Muscle layer of colon (tissue), 2 donors: ENCODE data around the gene CAPRIN2.

Source experiments
- H3K27ac ChIP-seq: one replicate; pipeline ENCODE4 v1.7.0; 2013; ENCODE audit warnings: low read depth, mild to moderate bottlenecking, low read length, moderate library complexity
- H3K27me3 ChIP-seq, 2 donors: one replicate each; pipeline ENCODE4 v1.7.0; 2013; ENCODE audit warnings: low read length in 2 of 2, mild to moderate bottlenecking in 2 of 2; ENCODE audit not compliant: insufficient read depth in 2 of 2, control insufficient read depth in 1 of 2
- H3K36me3 ChIP-seq: one replicate; pipeline ENCODE4 v1.7.0; 2013; ENCODE audit warnings: mild to moderate bottlenecking, low read length; ENCODE audit not compliant: insufficient read depth
- H3K4me1 ChIP-seq: one replicate; pipeline ENCODE4 v1.7.0; 2013; ENCODE audit warnings: mild to moderate bottlenecking, low read length; ENCODE audit not compliant: insufficient read depth
- H3K4me3 ChIP-seq, 2 donors: one replicate each; pipeline ENCODE4 v1.7.0; 2013; ENCODE audit warnings: low read length in 2 of 2, low read depth in 1 of 2, mild to moderate bottlenecking in 1 of 2, moderate library complexity in 1 of 2
- H3K9ac ChIP-seq: one replicate; pipeline ENCODE4 v1.7.0; 2013; ENCODE audit warnings: low read length
- H3K9me3 ChIP-seq: one replicate; pipeline ENCODE4 v1.7.0; 2013; ENCODE audit warnings: mild to moderate bottlenecking, low read length
- donor health status: abdominal sarcoma.
- donor health status: Adenocarcinoma of cecum.

The CAPRIN2 gene

GRCh38 chr12:30754750-30755394 lies at the start of gene CAPRIN2:
CAPRIN2 (minus strand) TSS chr12:30754951; CDS start chr12:30753520, 1,431 bp downstream.
- H3K27ac ChIP-seq = peak within 1 kb of the TSS; percentile 90
- H3K27me3 ChIP-seq = no peaks in the 10 kb centered on the region
- H3K9ac ChIP-seq = peak within 1 kb of the TSS; percentile 93
- H3K4me3 ChIP-seq = peak within 1 kb of the TSS; percentile 67 to 86
- H3K4me1 ChIP-seq = peaks cover 14% of the 10 kb centered on the region
- H3K36me3 ChIP-seq = no peaks in the 10 kb centered on the region
- no peaks in the 10 kb centered on the region for H3K9me3 ChIP-seq

- H3K27ac ChIP-seq = no peak overlapping the region
- H3K9me3 ChIP-seq = no peaks in the 10 kb centered on the region
- H3K4me1 ChIP-seq = peaks cover 4% of the 10 kb centered on the region
- peaks cover 7 to 11% of the 10 kb centered on the region in 2 donors for H3K27me3 ChIP-seq
- H3K4me3 ChIP-seq = no peak overlapping the region
- no peak overlapping the region for H3K9ac ChIP-seq
- H3K36me3 ChIP-seq = no peaks in the 10 kb centered on the region
Measured at GRCh38 chr12:30797689-30798088, 42.9 kb upstream of the CAPRIN2 start.

- Histone ChIP-seq H3K27me3 (peaks cover 7 to 11% of the 10 kb centered on the region in 2 donors), H3K4me1 (peaks cover 4% of the 10 kb centered on the region), H3K27ac (no peak overlapping the region), H3K9ac (no peak overlapping the region), H3K9me3 (no peaks in the 10 kb centered on the region), H3K4me3 (peak overlapping the region; percentile 50 to 60), H3K36me3 (no peaks in the 10 kb centered on the region)
Measured at GRCh38 chr12:30796891-30797371, 42.2 kb upstream of the CAPRIN2 start.

- no peak overlapping the region for H3K27ac ChIP-seq
- H3K9me3 ChIP-seq = no peaks in the 10 kb centered on the region
- H3K27me3 ChIP-seq = peaks cover 7 to 11% of the 10 kb centered on the region in 2 donors
- no peak overlapping the region for H3K9ac ChIP-seq
- H3K36me3 ChIP-seq = no peaks in the 10 kb centered on the region
- H3K4me3 ChIP-seq = peak overlapping the region; percentile 60 to 66
- H3K4me1 ChIP-seq = peaks cover 4% of the 10 kb centered on the region
Measured at GRCh38 chr12:30796313-30796780, 41.6 kb upstream of the CAPRIN2 start.

- H3K36me3 ChIP-seq = no peaks in the 10 kb centered on the region
- peaks cover 7 to 11% of the 10 kb centered on the region in 2 donors for H3K27me3 ChIP-seq
- H3K27ac ChIP-seq = no peak overlapping the region
- no peaks in the 10 kb centered on the region for H3K9me3 ChIP-seq
- H3K4me1 ChIP-seq = peaks cover 4% of the 10 kb centered on the region
- H3K4me3 ChIP-seq = peak overlapping the region; percentile 60 to 66
- H3K9ac ChIP-seq = no peak overlapping the region
Measured at GRCh38 chr12:30795410-30796312, 40.9 kb upstream of the CAPRIN2 start.

- Histone ChIP-seq H3K4me3 (peak overlapping the region in 1 of 2 donors; percentile 66), H3K36me3 (no peaks in the 10 kb centered on the region), H3K4me1 (peaks cover 4% of the 10 kb centered on the region), H3K9ac (no peak overlapping the region), H3K9me3 (no peaks in the 10 kb centered on the region), H3K27ac (no peak overlapping the region), H3K27me3 (peaks cover 7 to 11% of the 10 kb centered on the region in 2 donors)
Measured at GRCh38 chr12:30794591-30795409, 40.0 kb upstream of the CAPRIN2 start.

GRCh38 chr12:30794020-30794419 lies 39.3 kb upstream of the CAPRIN2 start:
- no peak overlapping the region for H3K9ac ChIP-seq
- H3K36me3 ChIP-seq = no peaks in the 10 kb centered on the region
- peaks cover 7 to 11% of the 10 kb centered on the region in 2 donors for H3K27me3 ChIP-seq
- H3K4me1 ChIP-seq = peaks cover 4% of the 10 kb centered on the region
- no peaks in the 10 kb centered on the region for H3K9me3 ChIP-seq
- H3K27ac ChIP-seq = no peak overlapping the region
- no peak overlapping the region for H3K4me3 ChIP-seq

GRCh38 chr12:30792648-30793499 lies 38.1 kb upstream of the CAPRIN2 start:
- H3K36me3 ChIP-seq = no peaks in the 10 kb centered on the region
- peaks cover 4 to 11% of the 10 kb centered on the region in 2 donors for H3K27me3 ChIP-seq
- H3K9ac ChIP-seq = no peak overlapping the region
- H3K4me3 ChIP-seq = no peak overlapping the region
- H3K27ac ChIP-seq = no peak overlapping the region
- H3K4me1 ChIP-seq = peaks cover 4% of the 10 kb centered on the region
- H3K9me3 ChIP-seq = no peaks in the 10 kb centered on the region

GRCh38 chr12:30792085-30792484 lies 37.3 kb upstream of the CAPRIN2 start:
- Histone ChIP-seq H3K4me1 (peaks cover 3% of the 10 kb centered on the region), H3K9ac (no peak overlapping the region), H3K4me3 (no peak overlapping the region), H3K9me3 (no peaks in the 10 kb centered on the region), H3K27me3 (peaks cover 0 to 11% of the 10 kb centered on the region in 2 donors), H3K36me3 (no peaks in the 10 kb centered on the region), H3K27ac (no peak overlapping the region)

GRCh38 chr12:30788754-30789153 lies 34.0 kb upstream of the CAPRIN2 start:
- no peak overlapping the region for H3K27ac ChIP-seq
- H3K27me3 ChIP-seq = no peaks in the 10 kb centered on the region
- no peak overlapping the region for H3K9ac ChIP-seq
- H3K4me1 ChIP-seq = no peaks in the 10 kb centered on the region
- H3K4me3 ChIP-seq = no peak overlapping the region
- H3K36me3 ChIP-seq = no peaks in the 10 kb centered on the region
- no peaks in the 10 kb centered on the region for H3K9me3 ChIP-seq
